Ascending aorta (tissue), 2 donors: ENCODE data around the gene CRABP2. TPM values are rescaled to one million over a fixed set of nuclear protein-coding genes. Genes with fewer than 3 reads are reported as not detected.
A peak's percentile ranks its signal among the peaks of the same experiment; 100 is the strongest.

ENCODE experiments used
- DNase-seq, 2 donors: peaks; one replicate each; pipeline ENCODE4 v3.0.0-alpha.2; 2019; ENCODE audit warnings: low spot score in 2 of 2
- H3K27ac ChIP-seq, 2 donors: fragments of 200-600 bp; sonication (generic); one replicate each; pipeline ENCODE4 v1.5.1; 2016 to 2017; ENCODE audit warnings: mild to moderate bottlenecking in 1 of 2
- H3K27me3 ChIP-seq: fragments of 200-600 bp; sonication (generic); one replicate; pipeline ENCODE4 v1.5.1; 2017
- H3K36me3 ChIP-seq, 2 donors: fragments of 200-600 bp; sonication (generic); one replicate each; pipeline ENCODE4 v1.5.1; 2016
- H3K4me1 ChIP-seq, 2 donors: fragments of 200-600 bp; sonication (generic); one replicate each; pipeline ENCODE4 v1.5.1; 2016 to 2017; ENCODE audit warnings: mild to moderate bottlenecking in 1 of 2
- H3K4me3 ChIP-seq, 2 donors: fragments of 200-600 bp; sonication (generic); one replicate each; pipeline ENCODE4 v1.5.1; 2016 to 2017; ENCODE audit warnings: mild to moderate bottlenecking in 1 of 2
- H3K9me3 ChIP-seq, 2 donors: fragments of 200-600 bp; sonication (generic); one replicate each; pipeline ENCODE4 v1.5.1; 2016
- CTCF ChIP-seq, 3 experiments: fragments of 200-600 bp in 2 of 3; fragments of 450-650 bp in 1 of 3; sonication (generic) in 2 of 3; IDR thresholded peaks; one replicate each; pipeline ENCODE4 v1.5.1; 2016 to 2019; ENCODE audit warnings: antibody characterized with exemption in 3 of 3, mild to moderate bottlenecking in 1 of 3, moderate library complexity in 1 of 3
- intact Hi-C: fragments of 100-400 bp; cut with DNase I; formaldehyde crosslinking; loops from one replicate; pipeline ENCODE4 v1.15.1; 2023
- total RNA-seq: library from RNA; depleted of rRNA; stranded (reverse); fragments of >200 nt; gene quantifications from one replicate; pipeline ENCODE4 v1.1.0, GENCODE V29; 2016

CRABP2 gene
- total RNA-seq, 1 donor from 2014 or later = not detected

GRCh38 chr1:156725683-156726280 lies 20.4 kb upstream of the CRABP2 start:
- Histone ChIP-seq H3K9me3 (no peaks in the 10 kb centered on the region), H3K4me3 (peak overlapping the region; percentile 82 to 84), H3K27ac (no peak overlapping the region), H3K4me1 (peaks cover 24 to 35% of the 10 kb centered on the region in 2 donors), H3K36me3 (peaks cover 26 to 39% of the 10 kb centered on the region in 2 donors), H3K27me3 (no peaks in the 10 kb centered on the region)
- intact Hi-C loops = loop anchor here (1.0 to 5.0 kb wide), 3 partner anchors 36 to 268 kb away; no protein-coding TSS in a partner anchor
- peak; percentile 86 to 92 (median 92) for TF ChIP-seq CTCF (IDR thresholded peaks at IDR 0.05)
- peak; percentile 51 to 94 for DNase-seq

- peaks cover 11 to 17% of the 10 kb centered on the region in 2 donors for H3K4me1 ChIP-seq
- no peaks in the 10 kb centered on the region for H3K27me3 ChIP-seq
- H3K36me3 ChIP-seq = peaks cover 26 to 42% of the 10 kb centered on the region in 2 donors
- no peak for DNase-seq
- no peaks in the 10 kb centered on the region for H3K9me3 ChIP-seq
- no peak for TF ChIP-seq CTCF (IDR thresholded peaks at IDR 0.05)
- intact Hi-C loops = no loop called here
- no peak overlapping the region for H3K27ac ChIP-seq
- H3K4me3 ChIP-seq = no peak overlapping the region
Measured at GRCh38 chr1:156721535-156721934, 16.2 kb upstream of the CRABP2 start.

DNA sequence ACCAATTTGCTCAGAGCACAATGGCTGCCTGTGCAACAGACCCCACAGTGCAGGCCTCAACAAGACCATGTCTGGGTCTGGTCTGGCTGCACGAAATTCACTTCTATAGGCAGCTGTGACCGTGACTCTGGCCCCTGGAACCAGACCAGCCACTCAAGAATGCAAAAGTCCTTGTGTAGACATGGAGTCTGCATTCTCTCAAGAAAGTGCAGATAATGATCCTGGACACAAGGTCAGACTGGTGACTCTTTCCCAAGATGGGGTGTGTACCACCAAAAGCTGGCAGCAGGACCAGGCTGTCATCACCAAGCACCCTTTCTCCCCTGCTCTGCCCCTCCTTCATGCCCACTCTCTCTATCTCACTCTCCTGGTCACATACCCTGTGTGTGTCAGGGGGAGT lies 15.7 kb upstream of the CRABP2 start:
- Histone ChIP-seq H3K27me3 (no peaks in the 10 kb centered on the region), H3K9me3 (no peaks in the 10 kb centered on the region), H3K4me3 (no peak overlapping the region), H3K4me1 (peaks cover 10 to 13% of the 10 kb centered on the region in 2 donors), H3K36me3 (peaks cover 26 to 42% of the 10 kb centered on the region in 2 donors), H3K27ac (no peak overlapping the region)
- intact Hi-C loops = no loop called here
- no peak for DNase-seq
- TF ChIP-seq CTCF (IDR thresholded peaks at IDR 0.05) = no peak

GRCh38 chr1:156717351-156717750 lies 12.0 kb upstream of the CRABP2 start:
- Histone ChIP-seq H3K27me3 (no peaks in the 10 kb centered on the region), H3K27ac (no peak overlapping the region), H3K4me3 (no peak overlapping the region), H3K4me1 (no peaks in the 10 kb centered on the region), H3K9me3 (no peaks in the 10 kb centered on the region), H3K36me3 (peaks cover 7 to 15% of the 10 kb centered on the region in 2 donors)
- no peak for TF ChIP-seq CTCF (IDR thresholded peaks at IDR 0.05)
- no peak for DNase-seq
- intact Hi-C loops = no loop called here

DNA sequence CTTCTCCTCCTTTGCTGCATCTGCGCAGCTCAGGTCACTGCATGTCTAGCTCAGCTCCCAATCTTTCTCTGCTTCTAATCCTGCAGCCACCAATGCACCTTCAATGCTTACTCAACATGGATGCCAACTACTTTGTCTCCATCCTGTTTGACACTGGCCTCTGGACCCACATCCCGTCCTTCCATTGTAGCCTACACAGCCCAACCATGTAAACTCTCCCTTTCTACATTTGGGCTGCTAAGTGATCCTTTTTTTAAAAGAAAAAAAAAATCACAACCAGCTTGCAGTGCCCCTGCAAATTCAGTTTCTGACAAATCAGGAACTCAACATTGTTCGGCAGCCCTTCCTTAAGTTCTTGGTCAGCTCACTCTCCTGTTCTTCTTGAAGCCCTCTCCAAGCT lies 9.4 kb upstream of the CRABP2 start:
- intact Hi-C loops = no loop called here

More for the DNA sequence above, 9.4 kb upstream of the CRABP2 start:
- no peak for DNase-seq
- Histone ChIP-seq H3K4me3 (no peak overlapping the region), H3K36me3 (no peaks in the 10 kb centered on the region), H3K27ac (no peak overlapping the region), H3K4me1 (peaks cover 0 to 6% of the 10 kb centered on the region in 2 donors), H3K9me3 (no peaks in the 10 kb centered on the region), H3K27me3 (no peaks in the 10 kb centered on the region)
- TF ChIP-seq CTCF (IDR thresholded peaks at IDR 0.05) = no peak
